K562 (cell line): ENCODE measurements around the gene SRP9. TPM values are rescaled to one million over a fixed set of nuclear protein-coding genes. Genes with fewer than 3 reads are reported as not detected.

ENCODE experiments used
- ATAC-seq: fragments of 200-7000 bp; cut with Tn5 transposase; 3 replicates; pipeline ENCODE4 v1.9.1; 2020; ENCODE audit warnings: moderate library complexity
- BruUV-seq: library from RNA; stranded (reverse); fragments of 400-500 nt; replicated peaks from 2 replicates; lab custom pipeline; 2021; lab: Mats Ljungman, UMichigan
- CTCF ChIA-PET: fragments of 300-600 bp; formaldehyde crosslinking; extraction: SDS; loops from one replicate; lab custom pipeline; 2021; ENCODE audit warnings: low intra/inter-chr PET ratio; lab: Yijun Ruan, JAX
- POLR2A ChIA-PET: fragments of 300-600, 350-650 bp; sonication (Branson Sonifier 250); formaldehyde crosslinking; extraction: SDS; loops from one replicate; lab custom pipeline; 2021; ENCODE audit warnings: antibody characterized with exemption, inconsistent platforms; lab: Yijun Ruan, JAX
- DNase-seq, 4 experiments: peaks; one replicate each; pipeline versions ENCODE4 v3.0.0 to v3.0.0-alpha.2; 2011 to 2018; ENCODE audit warnings: low spot score in 3 of 4, mixed read lengths in 3 of 4; ENCODE audit errors: extremely low read depth in 1 of 4
- FAIRE-seq: peaks from 2 replicates; lab custom pipeline; 2011; peaks lifted over from hg19 to GRCh38; lab: Jason Lieb, UNC
- H2AFZ ChIP-seq: 2 replicates; pipeline ENCODE4 v1.6.0; 2011; ENCODE audit warnings: low read depth, low read length, control low read depth, inconsistent platforms
- H3K27ac ChIP-seq: fragments of 200-600 bp; 3 replicates; pipeline ENCODE4 v1.8.0; 2011; ENCODE audit warnings: low read depth, mild to moderate bottlenecking, control low read depth, inconsistent platforms, low read length, moderate library complexity, mixed read lengths; ENCODE audit errors: extremely low read depth
- H3K27me3 ChIP-seq, 2 experiments: fragments of 300-600 bp in 1 of 2; 2 replicates in 1 of 2; 3 replicates in 1 of 2; pipeline versions ENCODE4 v1.6.0 to v1.8.0; 2011; ENCODE audit warnings: inconsistent platforms in 2 of 2, low read length in 2 of 2, mild to moderate bottlenecking in 1 of 2, mixed read lengths in 1 of 2, moderate library complexity in 1 of 2; ENCODE audit not compliant: control insufficient read depth in 2 of 2, insufficient read depth in 2 of 2
- H3K36me3 ChIP-seq: fragments of 300-600 bp; 3 replicates; pipeline ENCODE4 v1.8.0; 2011; ENCODE audit warnings: mild to moderate bottlenecking, low read length, inconsistent platforms; ENCODE audit not compliant: control insufficient read depth, insufficient read depth
- H3K4me1 ChIP-seq, 2 experiments: fragments of 200-600 bp in 1 of 2; replicated peaks in 1 of 2; 2 replicates in 1 of 2; 3 replicates in 1 of 2; pipeline versions ENCODE4 v1.5.1 to v1.8.0; 2011; ENCODE audit warnings: inconsistent platforms in 2 of 2, low read length in 2 of 2, mild to moderate bottlenecking in 1 of 2, mixed read lengths in 1 of 2, moderate library complexity in 1 of 2; ENCODE audit not compliant: control insufficient read depth in 2 of 2, insufficient read depth in 2 of 2
- H3K4me2 ChIP-seq: 2 replicates; pipeline ENCODE4 v1.6.1; 2011; ENCODE audit warnings: low read length, control low read depth, inconsistent platforms, mixed read lengths; ENCODE audit not compliant: insufficient read depth
- H3K4me3 ChIP-seq: fragments of 200-600 bp; sonication (generic), shearing (Covaris generic); 2 replicates; pipeline ENCODE4 v1.5.1; 2016; ENCODE audit warnings: control low read depth, inconsistent platforms
- H3K79me2 ChIP-seq: fragments of 200-600 bp; 3 replicates; pipeline ENCODE4 v1.8.0; 2011; ENCODE audit warnings: low read length, inconsistent platforms; ENCODE audit not compliant: control insufficient read depth, insufficient read depth
- H3K9ac ChIP-seq, 2 experiments: 2 replicates each; pipeline versions ENCODE4 v1.6.0 to v1.6.1; 2011; ENCODE audit warnings: low read depth in 2 of 2, low read length in 2 of 2, control low read depth in 1 of 2, inconsistent platforms in 1 of 2, mild to moderate bottlenecking in 1 of 2, mixed read lengths in 1 of 2; ENCODE audit not compliant: insufficient read depth in 1 of 2
- H3K9me1 ChIP-seq: one replicate; pipeline ENCODE4 v1.6.0; 2011; ENCODE audit warnings: inconsistent platforms, mild to moderate bottlenecking, low read length, moderate library complexity; ENCODE audit not compliant: control insufficient read depth, insufficient read depth
- H3K9me3 ChIP-seq: replicated peaks from 2 replicates; pipeline ENCODE4 v1.5.1; 2011; ENCODE audit warnings: low read depth, low read length, inconsistent platforms; ENCODE audit not compliant: control insufficient read depth, insufficient read depth
- H4K20me1 ChIP-seq: replicated peaks from 2 replicates; pipeline ENCODE4 v1.6.1; 2011; ENCODE audit warnings: low read length, inconsistent platforms, mixed read lengths; ENCODE audit not compliant: control insufficient read depth, insufficient read depth
- EGR1 ChIP-seq: fragments of 450-650 bp; conservative IDR thresholded peaks from 2 replicates; pipeline ENCODE4 v1.6.1; 2017; ENCODE audit warnings: mild to moderate bottlenecking
- ETV1 ChIP-seq: fragments of 450-650 bp; conservative IDR thresholded peaks from 2 replicates; pipeline ENCODE4 v1.6.1; 2016; ENCODE audit warnings: missing genetic modification characterization, control low read depth, low read depth, missing compliant biosample characterization
- HDAC1 ChIP-seq, 2 experiments: fragments of 450-650 bp; IDR thresholded peaks; 2 replicates each; pipeline ENCODE4 v1.6.1; 2016 to 2017; ENCODE audit warnings: inconsistent platforms in 1 of 2, mild to moderate bottlenecking in 1 of 2, moderate library complexity in 1 of 2
- KDM2B ChIP-seq: fragments of 250-450 bp; sonication (Bioruptor Pico); IDR thresholded peaks from 2 replicates; pipeline ENCODE4 v1.8.0; 2021; ENCODE audit warnings: mild to moderate bottlenecking, moderate library complexity
- KLF13 ChIP-seq: fragments of 450-650 bp; IDR thresholded peaks from 2 replicates; pipeline ENCODE4 v1.6.1; 2016; ENCODE audit warnings: missing genetic modification characterization, low read depth, mild to moderate bottlenecking, missing compliant biosample characterization, moderate library complexity, borderline replicate concordance
- KLF6 ChIP-seq: fragments of 250-450 bp; sonication (Bioruptor Pico); IDR thresholded peaks from 2 replicates; pipeline ENCODE4 v1.4.0; 2020; ENCODE audit warnings: mild to moderate bottlenecking, moderate library complexity, borderline replicate concordance
- L3MBTL2 ChIP-seq: fragments of 450-650 bp; IDR thresholded peaks from 2 replicates; pipeline ENCODE4 v1.6.1; 2016; ENCODE audit warnings: mild to moderate bottlenecking, moderate library complexity
- MAZ ChIP-seq, 2 experiments: fragments of 450-650 bp in 1 of 2; sonication (generic) in 1 of 2; formaldehyde crosslinking; IDR thresholded peaks in 1 of 2; conservative IDR thresholded peaks in 1 of 2; 2 replicates each; pipeline versions ENCODE4 v1.4.0 to v1.5.0; 2020; ENCODE audit warnings: mild to moderate bottlenecking in 1 of 2, missing genetic modification reagents in 1 of 2
- NBN ChIP-seq: fragments of 450-650 bp; IDR thresholded peaks from 2 replicates; pipeline ENCODE4 v1.6.1; 2016; ENCODE audit warnings: low read depth, mild to moderate bottlenecking
- NR2C2 ChIP-seq, 2 experiments: fragments of 200-800 bp in 1 of 2; sonication (Bioruptor generic) in 1 of 2; sonication (generic) in 1 of 2; formaldehyde crosslinking in 1 of 2; IDR thresholded peaks; 2 replicates each; pipeline versions ENCODE4 v1.6.1 to v1.8.0; 2016 to 2022; ENCODE audit warnings: mild to moderate bottlenecking in 1 of 2, missing compliant biosample characterization in 1 of 2, missing genetic modification characterization in 1 of 2, missing genetic modification reagents in 1 of 2
- POLR2G ChIP-seq: fragments of 200-400 bp; formaldehyde crosslinking; IDR thresholded peaks from 2 replicates; pipeline ENCODE4 v1.6.1; 2017; ENCODE audit warnings: low read depth, mild to moderate bottlenecking, antibody characterized with exemption, low read length, moderate library complexity
- RBM25 ChIP-seq: fragments of 200-400 bp; formaldehyde crosslinking; IDR thresholded peaks from 2 replicates; pipeline ENCODE4 v1.6.1; 2018; ENCODE audit warnings: low read length, low read depth, moderate library complexity; ENCODE audit not compliant: severe bottlenecking
- SMARCA4 ChIP-seq: fragments of 450-650 bp; IDR thresholded peaks from 2 replicates; pipeline ENCODE4 v1.6.1; 2016
- SMARCB1 ChIP-seq: IDR thresholded peaks from 2 replicates; pipeline ENCODE4 v1.6.1; 2011; ENCODE audit warnings: improper control_type of control experiment, low read depth; ENCODE audit not compliant: insufficient read length
- TCF7L2 ChIP-seq: fragments of 150-350 bp; IDR thresholded peaks from 2 replicates; pipeline ENCODE4 v1.6.1; 2016; ENCODE audit warnings: low read depth, mild to moderate bottlenecking, low read length, moderate library complexity
- ZBTB17 ChIP-seq: fragments of 450-650 bp; formaldehyde crosslinking; IDR thresholded peaks from 2 replicates; pipeline ENCODE4 v1.4.0; 2020; ENCODE audit warnings: mild to moderate bottlenecking
- ZNF830 ChIP-seq: fragments of 250-450 bp; sonication (Bioruptor Pico); IDR thresholded peaks from 2 replicates; pipeline ENCODE4 v1.5.0; 2021; ENCODE audit warnings: mild to moderate bottlenecking
- WGBS: fragments of 100-300 bp; shearing (Covaris generic); methylation state at CpG from one replicate; pipeline ENCODE4 v1.1.6; 2016; ENCODE audit warnings: low coverage, mixed read lengths; ENCODE audit not compliant: insufficient coverage; ENCODE audit errors: missing lambda C conversion rate; 5-methylcytosine and 5-hydroxymethylcytosine counted together
- in situ Hi-C: fragments of 300-500 bp; cut with MboI; formaldehyde crosslinking; loops from 4 replicates; pipeline ENCODE4 v1.15.0; 2018; ENCODE audit warnings: inconsistent platforms, mixed read lengths
- intact Hi-C: fragments of 100-400 bp; cut with micrococcal nuclease; formaldehyde crosslinking; loops from 2 replicates; pipeline ENCODE4 v1.14.2; 2022
- polyA plus RNA-seq, 8 experiments: library from polyadenylated mRNA; depleted of rRNA in 4 of 8; stranded (reverse) in 5 of 8; unstranded in 3 of 8; fragments of >200 nt; fragmentation: Nextera tagmentation in 2 of 8; fragmentation: Illumina TruSeq in 1 of 8; extraction: Ambion mirVana in 2 of 8; extraction: Trizol in 1 of 8; gene quantifications; 2 replicates each; pipeline versions ENCODE4 v1.2.1 to v1.2.3, GENCODE V29; 2011 to 2014; ENCODE audit warnings: inconsistent platforms in 1 of 8, missing spikeins in 1 of 8
- total RNA-seq, 7 experiments: library from RNA; depleted of rRNA in 6 of 7; stranded (reverse); fragments of >200 nt in 6 of 7; fragmentation: Illumina TruSeq in 2 of 7; extraction: Trizol in 2 of 7; gene quantifications; 2 replicates each; pipeline versions ENCODE4 v1.2.1 to v1.2.3, GENCODE V29; 2011 to 2021; ENCODE audit warnings: low replicate concordance in 1 of 7
- TF ChIP-seq, protein P1 (sequence below): fragments of 250-450 bp; sonication (Bioruptor Pico); IDR thresholded peaks from 2 replicates; pipeline ENCODE4 v1.8.0; 2022; ENCODE audit warnings: inconsistent platforms, mild to moderate bottlenecking, moderate library complexity, borderline replicate concordance

Gene SRP9
- total and polyA plus RNA-seq, 9 of the 15 experiments (the other 6 are each of a cell fraction or from before 2014, with no cell fraction given), result 273 to 1,892 (median 668) TPM

DNA sequence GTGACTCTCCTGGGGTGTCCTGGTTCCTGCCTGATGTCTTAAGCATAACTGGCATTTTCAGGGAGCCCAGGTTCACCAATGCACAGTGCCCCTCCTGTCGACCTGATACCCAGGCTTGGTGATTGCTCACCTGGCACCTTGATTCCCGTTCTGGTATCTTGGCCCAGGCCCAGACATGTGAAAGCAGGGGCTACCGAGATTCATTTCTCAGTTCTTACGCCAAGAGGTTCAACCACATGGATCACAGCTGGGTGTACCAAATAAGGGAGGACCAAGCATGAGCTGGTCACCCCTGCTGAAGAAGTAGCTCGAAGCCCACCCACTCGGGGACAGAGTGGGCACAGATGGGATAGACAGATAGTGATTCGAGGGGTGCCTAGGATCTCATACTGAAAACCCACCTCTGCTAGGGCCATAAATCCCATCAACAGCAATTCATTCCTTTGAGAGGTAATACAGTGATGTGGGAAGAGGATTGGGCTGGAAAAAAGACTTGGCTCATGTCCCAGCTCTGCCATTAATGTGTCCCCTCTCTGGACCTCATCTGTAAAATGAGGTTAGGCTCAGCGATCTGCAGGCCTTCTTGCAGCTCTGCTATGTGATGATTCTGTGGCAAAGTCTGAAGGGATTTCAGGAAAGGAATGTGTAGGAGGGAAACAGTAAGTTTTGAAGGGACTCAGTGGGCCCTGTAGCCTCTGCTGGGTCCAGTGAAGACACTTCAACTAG is 35.0 kb downstream of the SRP9 start (continued):
- TF ChIP-seq KDM2B (CRISPR knock-in tag), result no peak
- no peak for TF ChIP-seq SMARCB1
- no peak for TF ChIP-seq MAZ (CRISPR knock-in tag; conservative IDR thresholded peaks at IDR 0.05 in 1 of 2, IDR thresholded peaks at IDR 0.05 in 1 of 2)

DNA sequence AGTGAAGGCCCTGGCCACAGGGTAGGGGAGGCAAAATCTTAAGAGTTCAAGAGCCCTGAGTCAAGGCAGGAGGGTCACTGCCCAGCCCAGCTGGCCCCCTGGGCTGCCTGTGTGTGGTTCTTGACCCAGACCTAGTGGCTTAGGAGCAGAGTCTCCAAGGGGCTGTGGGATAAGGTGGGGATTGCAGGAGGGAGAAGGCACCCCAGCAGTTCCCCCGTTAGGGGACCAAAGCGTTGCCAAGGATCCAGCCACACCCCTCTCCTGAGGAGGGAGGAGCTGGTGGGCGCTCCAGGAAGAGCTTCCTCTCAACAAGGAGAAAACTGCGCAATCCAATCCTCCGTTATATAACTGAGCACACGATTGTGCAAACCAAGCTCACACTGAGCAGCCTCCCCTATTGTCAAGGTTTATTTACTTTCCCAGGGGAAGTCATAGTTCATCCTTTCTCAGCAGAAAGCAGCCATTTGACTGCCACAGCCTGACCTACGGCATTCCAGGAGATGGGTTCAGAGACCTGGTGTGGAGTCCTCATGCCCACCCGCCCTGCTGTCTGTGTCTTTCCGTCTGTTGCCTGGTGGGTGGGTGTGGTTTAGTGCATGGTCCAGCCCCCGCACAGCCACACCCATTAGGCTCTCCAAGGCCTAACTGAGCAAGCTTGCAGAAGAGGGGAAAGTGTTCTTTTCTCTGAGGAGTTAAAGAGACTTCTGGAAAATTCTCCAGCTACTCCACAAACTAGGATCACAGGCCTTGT is 35.8 kb downstream of the SRP9 start:
- Histone ChIP-seq H3K4me2 (peak overlapping the region; percentile 76), H3K79me2 (no peaks in the 10 kb centered on the region), H2AFZ (peak overlapping the region; percentile 86), H3K27ac (peak overlapping the region; percentile 11; the same call in 1 of the 3 replicates), H3K9me1 (no peaks in the 10 kb centered on the region), H3K4me1 (peaks cover 33 to 46% of the 10 kb centered on the region in 2 experiments), H3K9ac (peak overlapping the region; percentile 1 to 59; a peak in 2 of 4 replicates), H3K27me3 (no peaks in the 10 kb centered on the region), H4K20me1 (no peaks in the 10 kb centered on the region; the same call in 1 of the 2 replicates), H3K9me3 (no peaks in the 10 kb centered on the region), H3K36me3 (no peaks in the 10 kb centered on the region), H3K4me3 (no peak overlapping the region)
- no TSS peak for BruUV-seq
- ATAC-seq, result peak; percentile 85
- ChIA-PET CTCF (no interaction called here), POLR2A (interaction anchor here (0.7 to 1.9 kb wide), 15 partner anchors 9 to 168 kb away, joined by 3 to 19 read pairs (median 4); partner anchors contain the start of genes PYCR2 and SRP9)
- peak; percentile 79 to 82 (median 82) for DNase-seq
- intact Hi-C loops (loop anchor here (5.0 kb wide), 1 partner anchor 249 kb away; the partner anchor contains the start of gene H3-3A), in situ Hi-C loops (no loop called here)
- peak; percentile 96 for FAIRE-seq
- WGBS, result 16% methylated on average over 10 of the region's 10 CpGs
- 0 out of 2 replicates have a peak, but pooled peaks have one; percentile 56 for TF ChIP-seq KLF6 (CRISPR knock-in tag)
- peak; percentile 51; the same call in 1 of the 2 replicates for TF ChIP-seq L3MBTL2
- TF ChIP-seq ZBTB17 (CRISPR knock-in tag), result 0 out of 2 replicates have a peak, but pooled peaks have one; percentile 48
- TF ChIP-seq KLF13 (tag), result peak; percentile 22; the same call in 1 of the 2 replicates
- peak; percentile 88 for TF ChIP-seq EGR1
- no peak for TF ChIP-seq TCF7L2
- TF ChIP-seq POLR2G, result 0 out of 2 replicates have a peak, but pooled peaks have one; percentile 23
- 0 out of 2 replicates have a peak, but pooled peaks have one; percentile 25 for TF ChIP-seq SMARCA4
- peak in 1 of 2 experiments; percentile 56; a peak in 1 of 4 replicates for TF ChIP-seq HDAC1 (IDR thresholded peaks at IDR 0.05)
- peak; percentile 24; the same call in 1 of the 2 replicates for TF ChIP-seq ETV1 (tag)
- no peak for TF ChIP-seq NR2C2 (CRISPR knock-in tag; IDR thresholded peaks at IDR 0.05)
- peak; percentile 43; the same call in 1 of the 2 replicates for TF ChIP-seq NR2C2 (tag; IDR thresholded peaks at IDR 0.05)
- TF ChIP-seq, protein P1, sequence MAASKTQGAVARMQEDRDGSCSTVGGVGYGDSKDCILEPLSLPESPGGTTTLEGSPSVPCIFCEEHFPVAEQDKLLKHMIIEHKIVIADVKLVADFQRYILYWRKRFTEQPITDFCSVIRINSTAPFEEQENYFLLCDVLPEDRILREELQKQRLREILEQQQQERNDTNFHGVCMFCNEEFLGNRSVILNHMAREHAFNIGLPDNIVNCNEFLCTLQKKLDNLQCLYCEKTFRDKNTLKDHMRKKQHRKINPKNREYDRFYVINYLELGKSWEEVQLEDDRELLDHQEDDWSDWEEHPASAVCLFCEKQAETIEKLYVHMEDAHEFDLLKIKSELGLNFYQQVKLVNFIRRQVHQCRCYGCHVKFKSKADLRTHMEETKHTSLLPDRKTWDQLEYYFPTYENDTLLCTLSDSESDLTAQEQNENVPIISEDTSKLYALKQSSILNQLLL (CRISPR knock-in tag), result no peak
- 0 out of 2 replicates have a peak, but pooled peaks have one; percentile 27 for TF ChIP-seq ZNF830
- peak; percentile 21; the same call in 1 of the 2 replicates for TF ChIP-seq NBN
- TF ChIP-seq RBM25, result no peak
